ENCODE results near the gene DNAH14. TPM values are rescaled to one million over a fixed set of nuclear protein-coding genes. Genes with fewer than 3 reads are reported as not detected.

Gene DNAH14
- total and polyA plus RNA-seq, 2 of the 13 experiments (the other 11 are each of a cell fraction or from before 2014, with no cell fraction given), result 4.5 to 27.5 TPM

DNA sequence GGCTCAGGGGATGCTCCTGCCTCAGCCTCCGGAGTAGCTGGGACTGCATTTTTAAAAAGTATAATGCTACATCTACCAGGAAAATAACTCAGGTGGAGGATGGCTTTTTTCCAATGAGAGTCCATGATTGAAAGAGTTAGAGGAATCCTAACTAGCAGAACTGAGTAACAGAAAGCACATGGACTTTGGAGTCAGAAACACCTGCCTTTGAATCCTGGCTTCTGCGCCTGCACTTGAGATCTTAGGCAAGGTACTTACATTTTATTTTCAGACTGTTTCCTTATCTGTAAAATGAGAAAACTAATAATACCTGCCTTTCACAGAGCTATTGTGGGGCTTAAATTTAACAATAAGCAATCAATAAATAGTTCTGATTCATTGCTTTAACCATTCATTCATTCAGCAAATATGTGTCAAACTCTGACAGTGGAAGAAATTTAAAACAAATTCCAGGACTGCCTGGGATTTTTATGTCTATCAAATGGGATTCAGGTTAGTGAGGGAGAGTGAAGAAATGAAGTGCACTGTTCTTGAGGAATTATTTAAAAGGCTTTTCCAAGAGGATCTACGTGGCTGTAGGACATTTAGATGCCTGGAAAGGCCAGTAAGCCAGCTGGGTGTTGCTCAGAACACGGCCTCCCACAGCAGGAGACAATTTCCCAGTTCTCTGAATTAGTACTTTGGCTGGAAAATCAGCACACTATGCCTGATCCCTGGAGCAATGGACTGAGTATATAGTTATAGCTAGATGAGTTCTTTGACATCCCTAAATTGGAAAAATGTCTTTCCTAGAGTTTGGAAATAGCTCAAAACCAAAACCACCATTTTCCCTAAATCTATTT, 511.1 kb downstream of the DNAH14 start (continued):
- TF ChIP-seq, protein P1, sequence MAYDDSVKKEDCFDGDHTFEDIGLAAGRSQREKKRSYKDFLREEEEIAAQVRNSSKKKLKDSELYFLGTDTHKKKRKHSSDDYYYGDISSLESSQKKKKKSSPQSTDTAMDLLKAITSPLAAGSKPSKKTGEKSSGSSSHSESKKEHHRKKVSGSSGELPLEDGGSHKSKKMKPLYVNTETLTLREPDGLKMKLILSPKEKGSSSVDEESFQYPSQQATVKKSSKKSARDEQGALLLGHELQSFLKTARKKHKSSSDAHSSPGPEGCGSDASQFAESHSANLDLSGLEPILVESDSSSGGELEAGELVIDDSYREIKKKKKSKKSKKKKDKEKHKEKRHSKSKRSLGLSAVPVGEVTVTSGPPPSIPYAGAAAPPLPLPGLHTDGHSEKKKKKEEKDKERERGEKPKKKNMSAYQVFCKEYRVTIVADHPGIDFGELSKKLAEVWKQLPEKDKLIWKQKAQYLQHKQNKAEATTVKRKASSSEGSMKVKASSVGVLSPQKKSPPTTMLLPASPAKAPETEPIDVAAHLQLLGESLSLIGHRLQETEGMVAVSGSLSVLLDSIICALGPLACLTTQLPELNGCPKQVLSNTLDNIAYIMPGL (CRISPR knock-in tag; IDR thresholded peaks at IDR 0.05; ENCODE audit: borderline replicate concordance in 1 of 2, low read depth in 1 of 2), result no peak
- TF ChIP-seq, protein P2, sequence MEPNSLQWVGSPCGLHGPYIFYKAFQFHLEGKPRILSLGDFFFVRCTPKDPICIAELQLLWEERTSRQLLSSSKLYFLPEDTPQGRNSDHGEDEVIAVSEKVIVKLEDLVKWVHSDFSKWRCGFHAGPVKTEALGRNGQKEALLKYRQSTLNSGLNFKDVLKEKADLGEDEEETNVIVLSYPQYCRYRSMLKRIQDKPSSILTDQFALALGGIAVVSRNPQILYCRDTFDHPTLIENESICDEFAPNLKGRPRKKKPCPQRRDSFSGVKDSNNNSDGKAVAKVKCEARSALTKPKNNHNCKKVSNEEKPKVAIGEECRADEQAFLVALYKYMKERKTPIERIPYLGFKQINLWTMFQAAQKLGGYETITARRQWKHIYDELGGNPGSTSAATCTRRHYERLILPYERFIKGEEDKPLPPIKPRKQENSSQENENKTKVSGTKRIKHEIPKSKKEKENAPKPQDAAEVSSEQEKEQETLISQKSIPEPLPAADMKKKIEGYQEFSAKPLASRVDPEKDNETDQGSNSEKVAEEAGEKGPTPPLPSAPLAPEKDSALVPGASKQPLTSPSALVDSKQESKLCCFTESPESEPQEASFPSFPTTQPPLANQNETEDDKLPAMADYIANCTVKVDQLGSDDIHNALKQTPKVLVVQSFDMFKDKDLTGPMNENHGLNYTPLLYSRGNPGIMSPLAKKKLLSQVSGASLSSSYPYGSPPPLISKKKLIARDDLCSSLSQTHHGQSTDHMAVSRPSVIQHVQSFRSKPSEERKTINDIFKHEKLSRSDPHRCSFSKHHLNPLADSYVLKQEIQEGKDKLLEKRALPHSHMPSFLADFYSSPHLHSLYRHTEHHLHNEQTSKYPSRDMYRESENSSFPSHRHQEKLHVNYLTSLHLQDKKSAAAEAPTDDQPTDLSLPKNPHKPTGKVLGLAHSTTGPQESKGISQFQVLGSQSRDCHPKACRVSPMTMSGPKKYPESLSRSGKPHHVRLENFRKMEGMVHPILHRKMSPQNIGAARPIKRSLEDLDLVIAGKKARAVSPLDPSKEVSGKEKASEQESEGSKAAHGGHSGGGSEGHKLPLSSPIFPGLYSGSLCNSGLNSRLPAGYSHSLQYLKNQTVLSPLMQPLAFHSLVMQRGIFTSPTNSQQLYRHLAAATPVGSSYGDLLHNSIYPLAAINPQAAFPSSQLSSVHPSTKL (CRISPR knock-in tag; IDR thresholded peaks at IDR 0.05), result 0 out of 2 replicates have a peak, but pooled peaks have one; percentile 13
- no peak for TF ChIP-seq FOSL1 (CRISPR knock-in tag; IDR thresholded peaks at IDR 0.05; ENCODE audit: borderline replicate concordance)
- TF ChIP-seq, protein P3, sequence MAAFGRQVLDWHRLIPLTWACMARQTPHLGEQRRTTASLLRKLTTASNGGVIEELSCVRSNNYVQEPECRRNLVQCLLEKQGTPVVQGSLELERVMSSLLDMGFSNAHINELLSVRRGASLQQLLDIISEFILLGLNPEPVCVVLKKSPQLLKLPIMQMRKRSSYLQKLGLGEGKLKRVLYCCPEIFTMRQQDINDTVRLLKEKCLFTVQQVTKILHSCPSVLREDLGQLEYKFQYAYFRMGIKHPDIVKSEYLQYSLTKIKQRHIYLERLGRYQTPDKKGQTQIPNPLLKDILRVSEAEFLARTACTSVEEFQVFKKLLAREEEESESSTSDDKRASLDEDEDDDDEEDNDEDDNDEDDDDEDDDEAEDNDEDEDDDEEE (CRISPR knock-in tag; IDR thresholded peaks at IDR 0.05), result no peak
- peak; percentile 32 for TF ChIP-seq HNF4A (CRISPR knock-in tag; IDR thresholded peaks at IDR 0.05)
- TF ChIP-seq HES4 (CRISPR knock-in tag; IDR thresholded peaks at IDR 0.05; ENCODE audit: borderline replicate concordance), result no peak
- no peak for TF ChIP-seq SIN3B (IDR thresholded peaks at IDR 0.05; ENCODE audit: low read length)
- peak; percentile 80 for TF ChIP-seq ZNF7 (CRISPR knock-in tag; IDR thresholded peaks at IDR 0.05)
- TF ChIP-seq, protein P4, sequence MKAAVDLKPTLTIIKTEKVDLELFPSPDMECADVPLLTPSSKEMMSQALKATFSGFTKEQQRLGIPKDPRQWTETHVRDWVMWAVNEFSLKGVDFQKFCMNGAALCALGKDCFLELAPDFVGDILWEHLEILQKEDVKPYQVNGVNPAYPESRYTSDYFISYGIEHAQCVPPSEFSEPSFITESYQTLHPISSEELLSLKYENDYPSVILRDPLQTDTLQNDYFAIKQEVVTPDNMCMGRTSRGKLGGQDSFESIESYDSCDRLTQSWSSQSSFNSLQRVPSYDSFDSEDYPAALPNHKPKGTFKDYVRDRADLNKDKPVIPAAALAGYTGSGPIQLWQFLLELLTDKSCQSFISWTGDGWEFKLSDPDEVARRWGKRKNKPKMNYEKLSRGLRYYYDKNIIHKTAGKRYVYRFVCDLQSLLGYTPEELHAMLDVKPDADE (CRISPR knock-in tag; IDR thresholded peaks at IDR 0.05), result no peak
- TF ChIP-seq CCAR2 (optimal IDR thresholded peaks at IDR 0.05; ENCODE audit: low read depth, low read length), result no peak
- no peak for TF ChIP-seq MED1 (CRISPR knock-in tag; IDR thresholded peaks at IDR 0.05)
- TF ChIP-seq, protein P5, sequence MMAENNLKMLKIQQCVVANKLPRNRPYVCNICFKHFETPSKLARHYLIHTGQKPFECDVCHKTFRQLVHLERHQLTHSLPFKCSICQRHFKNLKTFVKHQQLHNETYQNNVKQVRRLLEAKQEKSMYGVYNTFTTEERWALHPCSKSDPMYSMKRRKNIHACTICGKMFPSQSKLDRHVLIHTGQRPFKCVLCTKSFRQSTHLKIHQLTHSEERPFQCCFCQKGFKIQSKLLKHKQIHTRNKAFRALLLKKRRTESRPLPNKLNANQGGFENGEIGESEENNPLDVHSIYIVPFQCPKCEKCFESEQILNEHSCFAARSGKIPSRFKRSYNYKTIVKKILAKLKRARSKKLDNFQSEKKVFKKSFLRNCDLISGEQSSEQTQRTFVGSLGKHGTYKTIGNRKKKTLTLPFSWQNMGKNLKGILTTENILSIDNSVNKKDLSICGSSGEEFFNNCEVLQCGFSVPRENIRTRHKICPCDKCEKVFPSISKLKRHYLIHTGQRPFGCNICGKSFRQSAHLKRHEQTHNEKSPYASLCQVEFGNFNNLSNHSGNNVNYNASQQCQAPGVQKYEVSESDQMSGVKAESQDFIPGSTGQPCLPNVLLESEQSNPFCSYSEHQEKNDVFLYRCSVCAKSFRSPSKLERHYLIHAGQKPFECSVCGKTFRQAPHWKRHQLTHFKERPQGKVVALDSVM (CRISPR knock-in tag; IDR thresholded peaks at IDR 0.05), result no peak
- TF ChIP-seq, protein P6, sequence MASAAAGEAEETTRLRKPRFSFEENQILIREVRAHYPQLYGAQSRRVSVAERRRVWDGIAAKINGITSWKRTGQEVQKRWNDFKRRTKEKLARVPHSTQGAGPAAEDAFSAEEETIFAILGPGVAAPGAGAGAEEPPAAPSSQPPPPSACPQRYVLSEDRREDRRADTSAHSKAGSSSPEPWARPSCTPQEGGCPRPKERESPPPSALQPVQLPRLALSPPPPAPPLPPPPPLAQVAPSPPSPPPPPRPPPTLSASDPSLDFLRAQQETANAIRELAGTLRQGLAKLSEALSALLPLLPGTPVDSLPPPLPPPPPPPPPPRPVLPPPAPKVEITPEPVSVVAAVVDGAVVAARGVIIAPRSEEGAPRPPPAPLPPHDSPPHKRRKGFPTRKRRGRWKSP (CRISPR knock-in tag; IDR thresholded peaks at IDR 0.05), result no peak
